GOT3 (cell line): ENCODE measurements around the gene RNF31.

Experiments
- DNase-seq: peaks from one replicate; lab custom pipeline; 2025; ENCODE audit warnings: mixed read lengths; lab: John Stamatoyannopoulos, UW

Gene RNF31

DNA sequence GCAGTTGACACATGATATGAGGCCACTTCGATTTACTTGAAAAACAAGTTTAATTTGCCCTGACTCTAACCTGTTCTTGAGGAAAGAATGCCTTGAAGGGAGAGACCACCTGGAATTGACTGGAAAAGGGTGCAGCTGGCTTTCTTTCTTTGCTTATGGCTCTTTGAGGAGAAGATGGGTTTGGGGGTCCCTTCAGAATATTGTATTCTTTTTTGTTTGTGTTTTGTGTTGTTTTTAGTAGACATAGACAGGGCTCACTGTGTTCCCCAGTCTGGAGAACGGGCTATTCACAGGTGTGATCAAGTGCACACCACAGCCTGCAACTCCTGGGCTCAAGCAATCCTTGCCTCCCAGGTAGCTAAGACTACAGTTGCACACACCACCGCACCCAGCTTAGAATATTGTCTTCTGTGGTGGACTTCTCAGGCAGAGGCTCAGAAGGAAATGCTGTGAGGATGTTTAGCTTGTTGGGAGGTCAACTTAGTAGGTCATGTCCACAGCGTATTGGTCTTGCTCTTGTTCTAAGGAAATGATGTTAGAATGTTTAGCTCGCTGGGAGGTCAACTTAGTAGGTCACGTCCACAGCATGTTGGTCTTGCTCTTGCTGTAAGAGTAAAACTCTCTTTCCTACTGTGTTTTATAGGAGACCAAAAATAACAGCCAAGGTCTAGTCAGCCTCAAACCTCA, 31.0 kb upstream of the RNF31 start:
- no peak for DNase-seq

GRCh38 chr14:24117179-24117578, 30.1 kb upstream of the RNF31 start:
- no peak for DNase-seq

DNA sequence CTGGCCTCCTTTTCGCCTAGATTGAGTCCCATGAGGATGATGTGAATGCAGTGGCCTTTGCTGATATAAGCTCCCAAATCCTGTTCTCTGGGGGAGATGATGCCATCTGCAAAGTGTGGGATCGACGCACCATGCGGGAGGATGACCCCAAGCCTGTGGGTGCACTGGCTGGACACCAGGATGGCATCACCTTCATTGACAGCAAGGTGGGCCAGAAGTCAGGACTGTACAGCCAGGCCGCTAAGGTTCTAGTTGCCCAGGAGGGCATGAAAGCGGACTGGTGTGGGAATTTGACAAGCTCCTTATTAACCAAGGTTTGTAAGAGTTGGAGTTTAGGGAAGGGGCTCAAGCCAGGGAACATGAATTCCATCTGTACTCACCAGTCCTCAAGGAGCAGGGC, 27.6 kb upstream of the RNF31 start:
- DNase-seq = no peak

- DNase-seq = no peak
Measured at GRCh38 chr14:24121210-24121609, 26.1 kb upstream of the RNF31 start.

DNA sequence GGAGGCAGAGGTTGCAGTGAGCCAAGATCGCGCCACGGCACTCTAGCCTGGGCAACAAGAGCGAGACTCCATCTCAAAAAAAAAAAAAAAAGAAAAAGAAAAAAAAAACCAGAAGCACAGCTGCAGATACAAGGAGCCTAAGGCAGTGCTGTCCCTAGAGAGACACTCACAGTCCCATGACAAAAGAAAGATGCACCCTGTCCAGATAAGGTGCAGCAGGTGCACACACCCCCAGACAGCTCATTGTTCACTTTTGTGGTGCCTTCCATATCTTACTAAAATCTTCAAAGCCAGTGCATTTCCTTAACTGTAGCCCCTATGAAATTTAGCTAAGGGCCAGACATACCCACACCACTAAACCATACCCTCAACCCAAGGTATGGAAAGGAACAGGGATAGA, 24.9 kb upstream of the RNF31 start:
- DNase-seq = no peak

GRCh38 chr14:24122898-24123297, 24.4 kb upstream of the RNF31 start:
- DNase-seq = no peak

GRCh38 chr14:24123424-24124417, 23.6 kb upstream of the RNF31 start:
- no peak for DNase-seq

DNA sequence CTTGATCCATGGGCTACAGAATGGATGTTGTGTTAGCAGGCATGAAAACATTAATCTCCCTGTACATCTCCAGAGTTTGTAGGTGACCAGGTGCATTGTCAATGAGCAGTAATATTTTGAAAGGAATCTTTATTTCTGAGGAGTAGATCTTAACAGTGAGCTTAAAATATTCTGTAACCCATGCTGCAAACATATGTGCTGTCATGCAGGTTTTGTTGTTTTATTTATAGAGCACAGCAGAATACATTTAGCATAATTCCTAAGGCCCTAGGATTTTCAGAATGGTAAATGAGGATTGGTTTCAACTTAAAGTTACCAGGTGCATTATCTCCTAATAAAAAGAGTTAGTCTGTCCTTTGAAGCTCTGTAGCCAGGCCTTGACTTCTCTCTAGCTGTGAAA, 20.4 kb upstream of the RNF31 start:
- no peak for DNase-seq

GRCh38 chr14:24127673-24128072, 19.6 kb upstream of the RNF31 start:
- DNase-seq = no peak

DNA sequence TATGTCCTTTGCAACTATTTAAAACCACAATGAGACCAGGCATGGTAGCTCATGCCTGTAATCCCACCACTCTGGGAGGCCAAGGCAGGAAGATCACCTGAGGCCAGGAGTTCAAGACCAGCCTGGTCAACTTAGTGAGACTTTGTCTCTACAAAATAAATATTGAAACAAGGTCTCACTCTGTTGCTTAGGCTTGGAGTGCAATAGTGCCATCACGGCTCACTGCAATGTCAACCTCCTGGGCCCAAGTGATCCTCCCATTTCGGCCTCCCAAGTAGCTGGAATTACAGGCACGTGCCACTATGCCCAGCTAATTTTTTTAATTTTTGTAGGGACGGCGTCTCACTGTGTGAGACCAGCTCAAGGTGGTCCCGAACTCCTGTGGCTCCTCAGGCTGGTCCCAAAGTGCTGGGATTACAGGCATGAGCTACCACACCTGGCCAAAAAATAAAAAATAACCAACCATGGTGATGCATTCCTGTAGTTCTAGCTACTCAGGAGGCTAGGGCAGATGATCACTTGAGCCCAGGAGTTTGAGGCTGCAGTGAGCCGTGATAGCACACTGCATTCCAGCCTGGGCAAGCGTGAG, 17.8 kb upstream of the RNF31 start:
- DNase-seq = no peak

DNA sequence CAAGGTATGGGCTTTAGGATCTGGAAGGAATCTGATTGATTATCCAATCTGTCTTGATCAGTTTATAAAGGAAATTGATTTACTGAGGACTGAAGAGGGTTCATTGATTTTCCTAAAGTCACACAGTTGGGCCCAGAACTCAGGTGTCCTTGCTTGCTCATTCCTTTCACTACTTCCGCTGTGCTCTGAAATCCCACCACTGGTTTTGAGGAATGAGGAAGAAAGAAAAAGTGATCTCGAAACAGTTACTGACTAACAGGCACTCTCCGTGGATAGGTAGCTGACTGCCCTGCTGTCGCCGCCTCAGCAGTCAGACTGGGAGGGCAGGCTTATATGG, 16.9 kb upstream of the RNF31 start, which contains the start of gene FITM1:
FITM1 (plus strand) TSS at position 280 of the 337 bp plus-strand sequence. CDS start 905 bp downstream, outside the sequence.
- no peak for DNase-seq

DNA sequence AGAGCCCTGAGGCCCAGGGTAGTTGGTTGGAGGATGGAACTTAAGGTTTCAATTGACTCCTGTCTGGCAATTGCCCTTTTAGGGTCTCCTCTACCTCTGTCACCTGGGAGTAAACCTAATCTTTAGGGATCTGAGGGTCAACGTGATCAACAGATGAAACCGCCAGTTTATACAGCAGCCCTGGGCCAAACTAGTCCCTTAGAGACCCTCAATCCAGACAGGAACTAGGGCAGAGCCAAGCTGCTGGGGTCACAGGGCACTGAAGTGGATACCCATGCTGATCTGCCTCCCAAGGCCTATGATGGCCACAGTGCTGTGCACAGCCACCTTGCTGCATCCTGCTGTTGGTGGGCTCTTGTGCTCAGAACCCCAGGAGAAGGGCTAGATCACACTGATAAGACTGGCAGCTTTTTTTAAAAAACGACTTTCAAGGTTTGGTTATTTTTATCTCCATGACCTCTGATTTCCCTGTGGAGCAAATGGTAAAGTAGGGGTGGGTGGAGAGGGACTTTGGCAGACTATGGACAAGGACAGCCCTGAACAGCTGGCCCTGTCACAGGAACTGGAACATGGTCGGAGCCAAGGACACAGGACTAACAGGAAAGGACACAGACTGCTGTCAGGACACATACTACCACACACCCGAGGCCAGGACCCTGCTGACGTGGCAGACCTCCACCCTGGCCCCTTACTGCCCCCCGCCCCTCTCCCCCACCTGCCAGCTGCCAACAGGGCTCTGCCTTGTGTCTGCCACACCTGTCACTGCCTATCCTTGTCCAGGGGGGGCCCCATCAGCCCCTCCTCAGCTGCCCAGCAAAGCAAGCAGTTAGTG, 16.4 kb upstream of the RNF31 start:
- no peak for DNase-seq

GRCh38 chr14:24131549-24131966, 15.7 kb upstream of the RNF31 start:
- no peak for DNase-seq

DNA sequence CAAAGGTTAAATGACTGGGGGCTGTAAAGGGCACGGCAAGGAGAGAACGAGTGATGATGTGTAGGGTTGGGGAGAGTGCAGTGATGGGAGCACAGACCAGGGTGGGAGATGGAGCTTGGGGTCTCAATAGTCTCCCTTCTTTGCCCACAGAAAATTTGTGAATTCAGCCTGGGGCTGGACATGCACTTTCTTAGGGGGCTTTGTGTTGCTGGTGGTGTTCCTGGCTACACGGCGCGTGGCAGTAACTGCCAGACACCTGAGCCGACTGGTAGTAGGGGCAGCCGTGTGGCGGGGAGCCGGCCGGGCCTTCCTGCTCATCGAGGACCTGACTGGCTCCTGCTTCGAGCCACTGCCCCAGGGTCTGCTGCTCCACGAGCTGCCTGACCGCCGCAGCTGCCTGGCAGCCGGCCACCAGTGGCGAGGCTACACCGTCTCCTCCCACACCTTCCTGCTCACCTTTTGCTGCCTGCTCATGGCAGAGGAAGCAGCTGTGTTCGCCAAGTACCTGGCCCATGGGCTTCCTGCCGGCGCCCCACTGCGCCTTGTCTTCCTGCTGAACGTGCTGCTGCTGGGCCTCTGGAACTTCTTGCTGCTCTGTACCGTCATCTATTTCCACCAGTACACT, 15.1 kb upstream of the RNF31 start:
- no peak for DNase-seq

DNA sequence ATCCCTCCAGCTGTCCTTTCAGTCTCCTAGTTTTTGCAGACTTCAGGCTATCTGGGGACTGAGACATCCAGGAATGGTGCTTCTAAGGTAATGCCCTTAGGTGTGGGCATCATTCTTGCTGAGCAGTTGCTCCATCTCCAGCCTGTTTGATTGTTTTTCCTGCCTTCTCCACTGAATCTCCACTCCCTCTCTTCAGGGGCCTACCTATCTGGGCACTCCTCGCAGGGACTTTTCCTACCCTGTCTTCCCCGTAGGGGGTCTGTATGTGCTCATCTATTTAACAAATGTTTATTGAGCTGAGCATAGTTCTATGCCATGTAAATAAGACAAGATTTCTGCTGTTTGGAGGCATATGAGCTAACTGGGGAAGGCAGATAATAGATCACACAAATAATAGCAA, 14.3 kb upstream of the RNF31 start:
- DNase-seq = no peak

DNA sequence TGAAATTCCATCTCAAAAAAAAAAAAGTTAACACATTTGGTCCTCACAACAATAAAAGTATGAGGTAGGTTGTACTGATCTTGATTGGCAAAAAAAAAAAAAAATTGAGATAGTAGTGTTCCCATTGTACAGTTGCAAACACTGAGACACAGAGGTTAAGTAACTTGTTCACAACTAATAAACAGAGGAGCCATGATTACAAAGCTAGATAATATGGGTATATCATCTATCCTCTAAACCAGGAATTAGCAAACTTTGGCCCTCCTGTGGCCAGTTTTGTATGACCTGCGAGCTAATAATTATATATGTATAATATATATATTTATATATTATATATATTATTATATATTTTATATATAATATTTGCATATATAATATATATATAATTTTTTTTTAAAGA, 13.6 kb upstream of the RNF31 start:
- no peak for DNase-seq

DNA sequence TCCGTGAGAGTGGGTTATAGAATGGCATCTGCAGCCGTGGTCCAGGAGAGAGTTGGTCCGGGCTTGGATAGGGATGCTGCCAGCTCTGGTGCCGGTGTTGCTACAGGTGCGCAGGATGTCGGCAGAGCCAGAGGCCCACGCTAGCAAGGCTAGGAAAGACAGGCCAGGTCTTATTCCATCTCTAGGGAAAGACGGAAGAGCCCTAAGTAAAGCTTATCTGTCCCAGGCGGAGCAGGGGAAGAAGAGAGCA, 11.8 kb upstream of the RNF31 start:
- DNase-seq = no peak

DNA sequence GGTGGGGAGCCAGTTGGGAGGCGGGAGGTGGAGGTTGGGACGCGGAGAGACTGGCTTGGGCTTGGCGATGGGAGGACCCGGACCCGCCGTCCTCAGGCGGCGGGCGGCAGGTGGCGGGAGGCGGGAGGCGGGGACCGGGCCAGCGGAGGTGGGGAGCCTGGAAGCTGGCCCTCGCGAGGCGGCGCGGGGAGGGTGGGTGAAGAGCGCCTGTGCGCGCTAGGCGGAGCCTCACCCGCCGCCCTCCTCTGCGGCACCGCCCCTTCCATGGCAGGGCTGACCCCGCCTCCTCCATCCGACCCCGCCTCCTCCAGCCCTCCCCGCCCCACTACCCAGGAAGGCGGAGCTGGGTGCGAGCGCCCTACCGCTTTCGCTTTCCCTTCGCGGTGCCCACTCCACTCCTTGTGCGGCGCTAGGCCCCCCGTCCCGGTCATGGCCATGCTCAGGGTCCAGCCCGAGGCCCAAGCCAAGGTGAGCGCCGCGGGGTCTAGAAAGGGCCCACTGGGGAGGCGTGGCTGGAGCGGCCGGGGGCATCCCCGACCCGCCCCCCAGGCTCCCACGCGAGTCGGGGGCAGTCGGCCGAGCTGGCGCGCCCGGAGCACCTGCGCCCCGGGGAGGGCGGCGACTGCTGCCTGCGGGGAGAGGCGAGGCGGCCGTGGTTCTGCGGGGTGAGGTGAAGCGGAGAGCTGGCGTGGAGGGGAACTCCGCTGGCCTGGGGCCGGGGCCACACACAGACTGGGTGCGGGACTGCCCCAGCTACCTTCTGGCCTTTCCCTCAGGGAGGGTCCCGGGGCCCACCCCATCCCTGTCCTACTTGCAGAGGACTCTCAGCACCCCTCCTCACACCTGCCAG, 11.2 kb upstream of the RNF31 start, which contains the start of gene PSME1:
PSME1 (plus strand) TSS at position 361 of the 850 bp plus-strand sequence; CDS start at position 430, 69 bp downstream.
- DNase-seq = peak; percentile 51

GRCh38 chr14:24136684-24137528, 10.4 kb upstream of the RNF31 start:
- no peak for DNase-seq
